Adrenal gland (tissue), 12 donors: ENCODE data around the gene KRTAP20-3. TPM values are rescaled to one million over a fixed set of nuclear protein-coding genes. Genes with fewer than 3 reads are reported as not detected.

Experiments
- DNase-seq, 7 donors: peaks; one replicate each; pipeline ENCODE4 v3.0.0-alpha.2; 2019 to 2020
- H3K27ac ChIP-seq, 5 donors: fragments of 200-600 bp; sonication (generic) in 4 of 5; 1 replicate in 3 of 5; 2 replicates in 2 of 5; pipeline versions ENCODE4 v1.5.1 to v1.8.0; 2016 to 2020; ENCODE audit warnings: mild to moderate bottlenecking in 1 of 5
- H3K27me3 ChIP-seq: fragments of 200-600 bp; 2 replicates; pipeline ENCODE4 v1.8.0; 2021
- H3K36me3 ChIP-seq, 2 donors: fragments of 200-600 bp; replicated peaks in 1 of 2; 1 replicate in 1 of 2; 2 replicates in 1 of 2; pipeline versions ENCODE4 v1.5.1 to v1.8.0; 2018 to 2022
- H3K4me1 ChIP-seq, 2 donors: fragments of 200-600 bp; replicated peaks in 1 of 2; 1 replicate in 1 of 2; 2 replicates in 1 of 2; pipeline versions ENCODE4 v1.5.1 to v1.8.0; 2018 to 2021
- H3K4me3 ChIP-seq, 4 donors: fragments of 200-600 bp; sonication (generic) in 3 of 4; one replicate each; pipeline ENCODE4 v1.5.1; 2016 to 2018
- H3K9me3 ChIP-seq, 3 donors: fragments of 200-600 bp; sonication (generic) in 1 of 3; replicated peaks in 1 of 3; 1 replicate in 2 of 3; 2 replicates in 1 of 3; pipeline versions ENCODE4 v1.5.1 to v1.8.0; 2016 to 2021
- POLR2A ChIP-seq, 2 donors: fragments of 450-650 bp; IDR thresholded peaks; one replicate each; pipeline ENCODE4 v1.6.1; 2017; ENCODE audit warnings: antibody characterized with exemption in 2 of 2, mild to moderate bottlenecking in 2 of 2, moderate library complexity in 1 of 2
- WGBS, 4 donors: extraction: QIAGEN DNeasy Blood & Tissue Kit in 2 of 4; methylation state at CpG; one replicate each; pipeline versions ENCODE4 v1.1.5 to v1.1.7; 2013 to 2017; 5-methylcytosine and 5-hydroxymethylcytosine counted together
- intact Hi-C, 2 donors: fragments of 100-400 bp; cut with DNase I; formaldehyde crosslinking; loops; one replicate each; pipeline versions ENCODE4 v1.14.1 to v1.15.0; 2022 to 2023
- polyA plus RNA-seq, 3 donors: library from polyadenylated mRNA; stranded (reverse); fragments of 200-250 nt in 2 of 3; fragments of 350-450 nt in 1 of 3; fragmentation: Illumina TruSeq in 1 of 3; extraction: RNeasy Lipid Tissue Mini Kit (QIAGEN cat#74804) in 1 of 3; gene quantifications; one replicate each; pipeline ENCODE4 v1.2.3, GENCODE V29; 2013 to 2014
- small RNA-seq, 2 donors: library from RNA; depleted of rRNA; stranded (forward); fragments of <200 nt; gene quantifications; one replicate each; pipeline ENCODE3, GENCODE V24; 2016
- total RNA-seq, 9 donors: library from RNA; depleted of rRNA in 4 of 9; stranded (reverse); fragments of >200 nt in 4 of 9; fragments of 120-200 nt in 1 of 9; fragmentation: NEBNext Ultra II Directional in 1 of 9; extraction: Animal tissue kit (Norgen Biotek cat#: 25700) in 1 of 9; gene quantifications; one replicate each; pipeline versions ENCODE4 v1.1.0 to v1.2.4, GENCODE V29; 2013 to 2023
- TF ChIP-seq, protein P1 (sequence below), 6 experiments: fragments of 450-650 bp in 4 of 6; fragments of 200-600 bp in 2 of 6; sonication (generic) in 1 of 6; IDR thresholded peaks; 1 replicate in 5 of 6; 2 replicates in 1 of 6; pipeline versions ENCODE4 v1.5.1 to v1.8.0; 2016 to 2021; ENCODE audit warnings: antibody characterized with exemption in 6 of 6, mild to moderate bottlenecking in 2 of 6, moderate library complexity in 1 of 6
- donor health status: healthy with polysubstance abuse.
- donor health status: Bipolar disorder and iron deficiency.
- donor health status: DM: yes; HTN: yes; CAD: no.
- donor health status: DM: no; HTN: no; CAD: no.
- donor health status: DM: no; HTN: no; CAD: no.
- donor health status: DM: yes; HTN: yes; CAD: no.

Gene KRTAP20-3
- total and polyA plus RNA-seq, 12 donors: not detected

DNA sequence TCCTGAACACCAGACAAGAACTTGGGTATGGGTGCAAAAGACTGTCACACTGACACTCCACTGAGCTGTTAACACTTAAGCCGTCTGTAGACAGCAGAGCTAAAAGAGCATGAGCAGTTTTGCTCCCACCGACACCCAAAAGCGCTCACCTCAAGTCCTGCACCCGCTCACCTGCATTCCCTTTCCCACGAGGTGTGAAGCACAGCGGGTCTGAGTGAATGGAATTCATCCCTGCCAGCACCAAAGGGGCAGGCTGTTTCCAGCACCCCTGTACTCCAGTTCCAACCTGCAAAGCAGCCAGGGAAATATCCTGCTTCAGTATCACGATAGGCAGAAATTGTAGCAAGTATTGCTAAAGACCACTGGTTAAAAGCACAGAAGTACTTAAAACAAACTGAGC is 47.2 kb downstream of the KRTAP20-3 start:
- no peak overlapping the region for H3K27ac ChIP-seq
- no peak overlapping the region for H3K4me3 ChIP-seq
- H3K36me3 ChIP-seq: no peaks in the 10 kb centered on the region
- no peaks in the 10 kb centered on the region for H3K27me3 ChIP-seq
- DNase-seq: no peak
- H3K4me1 ChIP-seq: no peaks in the 10 kb centered on the region
- no peaks in the 10 kb centered on the region for H3K9me3 ChIP-seq
- intact Hi-C loops: no loop called here
- 55 to 68% (median 62%) methylated on average over 7 of the region's 7 CpGs for WGBS, 4 donors
- TF ChIP-seq POLR2A (IDR thresholded peaks at IDR 0.05): no peak
- TF ChIP-seq, protein P1, sequence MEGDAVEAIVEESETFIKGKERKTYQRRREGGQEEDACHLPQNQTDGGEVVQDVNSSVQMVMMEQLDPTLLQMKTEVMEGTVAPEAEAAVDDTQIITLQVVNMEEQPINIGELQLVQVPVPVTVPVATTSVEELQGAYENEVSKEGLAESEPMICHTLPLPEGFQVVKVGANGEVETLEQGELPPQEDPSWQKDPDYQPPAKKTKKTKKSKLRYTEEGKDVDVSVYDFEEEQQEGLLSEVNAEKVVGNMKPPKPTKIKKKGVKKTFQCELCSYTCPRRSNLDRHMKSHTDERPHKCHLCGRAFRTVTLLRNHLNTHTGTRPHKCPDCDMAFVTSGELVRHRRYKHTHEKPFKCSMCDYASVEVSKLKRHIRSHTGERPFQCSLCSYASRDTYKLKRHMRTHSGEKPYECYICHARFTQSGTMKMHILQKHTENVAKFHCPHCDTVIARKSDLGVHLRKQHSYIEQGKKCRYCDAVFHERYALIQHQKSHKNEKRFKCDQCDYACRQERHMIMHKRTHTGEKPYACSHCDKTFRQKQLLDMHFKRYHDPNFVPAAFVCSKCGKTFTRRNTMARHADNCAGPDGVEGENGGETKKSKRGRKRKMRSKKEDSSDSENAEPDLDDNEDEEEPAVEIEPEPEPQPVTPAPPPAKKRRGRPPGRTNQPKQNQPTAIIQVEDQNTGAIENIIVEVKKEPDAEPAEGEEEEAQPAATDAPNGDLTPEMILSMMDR (IDR thresholded peaks at IDR 0.05): no peak

Small RNAs within 50 kb of the gene (small RNA-seq; reads per million reads assigned to genes)
- gene KRTAP20-1 (0 reads per million in 2 donors), gene KRTAP20-3 (0 reads per million in 2 donors), gene KRTAP20-4 (0 reads per million in 2 donors), gene KRTAP22-1 (0 reads per million in 2 donors)

Other genes with a start within 250 kb of the KRTAP20-3 start
- not detected for gene KRTAP13-1, start 246.8 kb upstream of the KRTAP20-3 start, total RNA-seq
- gene KRTAP13-1, start 246.8 kb upstream of the KRTAP20-3 start, polyA plus RNA-seq: not detected
- not detected for gene KRTAP13-3, start 216.9 kb upstream of the KRTAP20-3 start, total RNA-seq
- gene KRTAP13-3, start 216.9 kb upstream of the KRTAP20-3 start, polyA plus RNA-seq: not detected
- gene KRTAP13-4, start 212.6 kb upstream of the KRTAP20-3 start, total RNA-seq: not detected
- not detected for gene KRTAP13-4, start 212.6 kb upstream of the KRTAP20-3 start, polyA plus RNA-seq
- not detected for gene KRTAP15-1, start 202.6 kb upstream of the KRTAP20-3 start, total RNA-seq
- gene KRTAP15-1, start 202.6 kb upstream of the KRTAP20-3 start, polyA plus RNA-seq: not detected
- gene KRTAP19-1, start 162.5 kb upstream of the KRTAP20-3 start, total RNA-seq: not detected
- not detected for gene KRTAP19-1, start 162.5 kb upstream of the KRTAP20-3 start, polyA plus RNA-seq
- not detected for gene KRTAP19-2, start 155.4 kb upstream of the KRTAP20-3 start, total RNA-seq
- not detected for gene KRTAP19-2, start 155.4 kb upstream of the KRTAP20-3 start, polyA plus RNA-seq
- not detected for gene KRTAP19-3, start 150.9 kb upstream of the KRTAP20-3 start, total RNA-seq
- gene KRTAP19-3, start 150.9 kb upstream of the KRTAP20-3 start, polyA plus RNA-seq: not detected
- gene KRTAP19-4, start 145.7 kb upstream of the KRTAP20-3 start, total RNA-seq: not detected
- not detected for gene KRTAP19-4, start 145.7 kb upstream of the KRTAP20-3 start, polyA plus RNA-seq
- not detected for gene KRTAP19-5, start 140.7 kb upstream of the KRTAP20-3 start, total RNA-seq
- gene KRTAP19-5, start 140.7 kb upstream of the KRTAP20-3 start, polyA plus RNA-seq: not detected
- gene KRTAP19-6, start 101.0 kb upstream of the KRTAP20-3 start, total RNA-seq: not detected
- not detected for gene KRTAP19-6, start 101.0 kb upstream of the KRTAP20-3 start, polyA plus RNA-seq
- gene KRTAP19-7, start 81.5 kb upstream of the KRTAP20-3 start, total RNA-seq: not detected
- not detected for gene KRTAP19-7, start 81.5 kb upstream of the KRTAP20-3 start, polyA plus RNA-seq
- not detected for gene KRTAP22-2, start 52.5 kb upstream of the KRTAP20-3 start, total RNA-seq
- gene KRTAP22-2, start 52.5 kb upstream of the KRTAP20-3 start, polyA plus RNA-seq: not detected
- gene KRTAP6-3, start 50.4 kb upstream of the KRTAP20-3 start, total RNA-seq: not detected
- not detected for gene KRTAP6-3, start 50.4 kb upstream of the KRTAP20-3 start, polyA plus RNA-seq
- gene KRTAP6-2, start 44.0 kb upstream of the KRTAP20-3 start, total RNA-seq: not detected
- gene KRTAP6-2, start 44.0 kb upstream of the KRTAP20-3 start, polyA plus RNA-seq: not detected
- gene KRTAP22-1, start 41.8 kb upstream of the KRTAP20-3 start, total RNA-seq: not detected
- gene KRTAP22-1, start 41.8 kb upstream of the KRTAP20-3 start, polyA plus RNA-seq: not detected
- gene KRTAP6-1, start 28.9 kb upstream of the KRTAP20-3 start, total RNA-seq: not detected
- gene KRTAP6-1, start 28.9 kb upstream of the KRTAP20-3 start, polyA plus RNA-seq: not detected
- not detected for gene KRTAP20-1, start 26.4 kb upstream of the KRTAP20-3 start, total RNA-seq
- not detected for gene KRTAP20-1, start 26.4 kb upstream of the KRTAP20-3 start, polyA plus RNA-seq
- gene KRTAP20-4, start 22.2 kb upstream of the KRTAP20-3 start, total RNA-seq: not detected
- gene KRTAP20-4, start 22.2 kb upstream of the KRTAP20-3 start, polyA plus RNA-seq: not detected
- not detected for gene KRTAP20-2, start 7.7 kb upstream of the KRTAP20-3 start, total RNA-seq
- not detected for gene KRTAP20-2, start 7.7 kb upstream of the KRTAP20-3 start, polyA plus RNA-seq
- not detected for gene KRTAP21-3, start 75.9 kb downstream of the KRTAP20-3 start, total RNA-seq
- not detected for gene KRTAP21-3, start 75.9 kb downstream of the KRTAP20-3 start, polyA plus RNA-seq
- not detected for gene KRTAP21-2, start 104.4 kb downstream of the KRTAP20-3 start, total RNA-seq
- gene KRTAP21-2, start 104.4 kb downstream of the KRTAP20-3 start, polyA plus RNA-seq: not detected
- gene KRTAP21-1, start 112.6 kb downstream of the KRTAP20-3 start, total RNA-seq: not detected
- not detected for gene KRTAP21-1, start 112.6 kb downstream of the KRTAP20-3 start, polyA plus RNA-seq
- not detected for gene KRTAP8-1, start 170.4 kb downstream of the KRTAP20-3 start, total RNA-seq
- not detected for gene KRTAP8-1, start 170.4 kb downstream of the KRTAP20-3 start, polyA plus RNA-seq
- gene KRTAP7-1, start 186.9 kb downstream of the KRTAP20-3 start, total RNA-seq: not detected
- not detected for gene KRTAP7-1, start 186.9 kb downstream of the KRTAP20-3 start, polyA plus RNA-seq
- gene KRTAP11-1, start 238.7 kb downstream of the KRTAP20-3 start, total RNA-seq: not detected
- gene KRTAP11-1, start 238.7 kb downstream of the KRTAP20-3 start, polyA plus RNA-seq: not detected